Measurements from ENCODE around the gene CFAP20DC. TPM values are rescaled to one million over a fixed set of nuclear protein-coding genes. Genes with fewer than 3 reads are reported as not detected.

The CFAP20DC gene
- total and polyA plus RNA-seq, 10 of the 15 experiments (the other 5 are each of a cell fraction or from before 2014, with no cell fraction given), result 0.53 to 11.6 (median 2.0) TPM

GRCh38 chr3:59013611-59014010, 36.2 kb downstream of the CFAP20DC start:
- Histone ChIP-seq H2AFZ (ENCODE audit: control insufficient read depth, low read depth, low read length) (no peak overlapping the region), H3K27me3 (replicated peaks in 1 of 2; ENCODE audit: control insufficient read depth in 2 of 2, insufficient read depth in 2 of 2, low read length in 1 of 2) (no peaks in the 10 kb centered on the region), H3K4me1 (ENCODE audit: control insufficient read depth, insufficient read depth, low read length) (no peaks in the 10 kb centered on the region), H4K20me1 (ENCODE audit: control insufficient read depth, insufficient read depth) (no peaks in the 10 kb centered on the region), H3K4me3 (no peak overlapping the region), H3K4me2 (ENCODE audit: control insufficient read depth, insufficient read depth) (no peak overlapping the region), H3K79me2 (ENCODE audit: control insufficient read depth, insufficient read depth, low read length) (no peaks in the 10 kb centered on the region), H3K36me3 (ENCODE audit: control insufficient read depth in 2 of 2, insufficient read depth in 2 of 2, low read length in 1 of 2) (no peaks in the 10 kb centered on the region), H3K9me3 (replicated peaks; ENCODE audit: control insufficient read depth, insufficient read depth, low read length) (no peaks in the 10 kb centered on the region), H3K27ac (ENCODE audit: control insufficient read depth, insufficient read depth) (no peak overlapping the region), H3K9ac (ENCODE audit: control insufficient read depth, insufficient read depth, low read length) (no peak overlapping the region)
- FAIRE-seq, result no peak
- ATAC-seq, result no peak
- WGBS (ENCODE audit: insufficient coverage, insufficient replicate concordance, low lambda C conversion rate, missing lambda C conversion rate), result 19% methylated on average over 1 of the region's 1 CpG
- ChIA-PET SMC1A (ENCODE audit: uncharacterized antibody, unreplicated experiment) (interaction anchor here (1.4 to 1.8 kb wide), 3 partner anchors 12 to 34 kb away, joined by 3 to 5 read pairs (median 4); no protein-coding TSS in a partner anchor), RAD21 (ENCODE audit: unreplicated experiment) (interaction anchor here (1.3 to 1.6 kb wide), 2 partner anchors 30 to 189 kb away, joined by 3 read pairs; no protein-coding TSS in a partner anchor), CTCF (interaction anchor here (1.1 to 1.9 kb wide), 4 partner anchors 8 to 39 kb away, joined by 3 to 6 read pairs (median 4); no protein-coding TSS in a partner anchor), POLR2A (interaction anchor here (0.6 kb wide), 1 partner anchor 846 kb away, joined by 3 read pairs; no protein-coding TSS in a partner anchor)
- no TSS peak for BruUV-seq (replicated peaks)
- intact Hi-C loops (cut with micrococcal nuclease; ENCODE audit: unreplicated experiment), result no loop called here
- in situ Hi-C loops (cut with MboI), result no loop called here
- no peak for DNase-seq (ENCODE audit: low read depth, low spot score)
- TF ChIP-seq HSF1 (IDR thresholded peaks at IDR 0.05; ENCODE audit: low read depth, low read length) (no peak), STAT3 (IDR thresholded peaks at IDR 0.05; ENCODE audit: low read depth, low read length) (no peak), RCOR1 (conservative IDR thresholded peaks at IDR 0.05; ENCODE audit: low read depth, low read length) (no peak), CREM (IDR thresholded peaks at IDR 0.05; ENCODE audit: low read depth) (no peak), SMARCA5 (IDR thresholded peaks at IDR 0.05) (no peak), CEBPB (IDR thresholded peaks at IDR 0.05; ENCODE audit: borderline replicate concordance in 1 of 2, low read depth in 2 of 2, low read length in 2 of 2) (no peak), SREBF2 (IDR thresholded peaks at IDR 0.05; ENCODE audit: low read length) (no peak), CTCF (IDR thresholded peaks at IDR 0.05 in 2 of 3, conservative IDR thresholded peaks at IDR 0.05 in 1 of 3; ENCODE audit: control insufficient read depth in 2 of 3, extremely low read depth in 1 of 3, insufficient read depth in 1 of 3, low read depth in 3 of 3, low read length in 3 of 3) (no peak), E2F8 (IDR thresholded peaks at IDR 0.05; ENCODE audit: low read depth, partially characterized antibody) (no peak), CBX5 (IDR thresholded peaks at IDR 0.05; ENCODE audit: low read depth) (no peak), BCL3 (IDR thresholded peaks at IDR 0.05; ENCODE audit: borderline replicate concordance, insufficient read depth, low read depth, low read length, poor library complexity, severe bottlenecking) (no peak), ZBTB4 (CRISPR knock-in tag; IDR thresholded peaks at IDR 0.05) (no peak)
